ENCODE results near the gene TLE5.
"Not testable (repeated sequence)": the region's sequence is repeated elsewhere in the genome, so short reads cannot be mapped to it uniquely, and the experiment has no call there.

TLE5 gene

DNA sequence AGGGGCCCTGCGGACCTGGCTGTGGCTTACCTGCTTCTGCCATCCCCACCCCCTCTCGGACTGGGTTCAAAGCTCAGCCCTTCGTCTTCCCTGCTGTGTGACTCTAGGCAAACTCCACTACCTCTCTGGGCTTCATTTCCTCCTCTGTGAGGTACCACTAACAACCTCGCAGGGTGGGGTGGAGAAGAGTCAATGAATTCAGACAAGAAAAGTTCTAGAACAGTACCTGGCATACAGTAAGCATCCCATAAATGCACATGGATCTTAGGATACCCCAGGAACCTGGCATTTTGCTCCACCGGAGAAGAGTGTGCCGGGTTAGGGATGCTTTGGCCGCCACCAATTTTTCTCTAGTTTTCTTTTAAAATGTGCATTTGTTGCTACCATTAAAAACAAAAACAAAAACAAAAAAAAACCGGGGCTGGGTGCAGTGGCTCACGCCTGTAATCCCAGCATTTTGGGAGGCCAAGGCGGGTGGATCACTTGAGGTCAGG lies 3.4 kb downstream of the TLE5 start:
- DNase-seq: no peak

DNA sequence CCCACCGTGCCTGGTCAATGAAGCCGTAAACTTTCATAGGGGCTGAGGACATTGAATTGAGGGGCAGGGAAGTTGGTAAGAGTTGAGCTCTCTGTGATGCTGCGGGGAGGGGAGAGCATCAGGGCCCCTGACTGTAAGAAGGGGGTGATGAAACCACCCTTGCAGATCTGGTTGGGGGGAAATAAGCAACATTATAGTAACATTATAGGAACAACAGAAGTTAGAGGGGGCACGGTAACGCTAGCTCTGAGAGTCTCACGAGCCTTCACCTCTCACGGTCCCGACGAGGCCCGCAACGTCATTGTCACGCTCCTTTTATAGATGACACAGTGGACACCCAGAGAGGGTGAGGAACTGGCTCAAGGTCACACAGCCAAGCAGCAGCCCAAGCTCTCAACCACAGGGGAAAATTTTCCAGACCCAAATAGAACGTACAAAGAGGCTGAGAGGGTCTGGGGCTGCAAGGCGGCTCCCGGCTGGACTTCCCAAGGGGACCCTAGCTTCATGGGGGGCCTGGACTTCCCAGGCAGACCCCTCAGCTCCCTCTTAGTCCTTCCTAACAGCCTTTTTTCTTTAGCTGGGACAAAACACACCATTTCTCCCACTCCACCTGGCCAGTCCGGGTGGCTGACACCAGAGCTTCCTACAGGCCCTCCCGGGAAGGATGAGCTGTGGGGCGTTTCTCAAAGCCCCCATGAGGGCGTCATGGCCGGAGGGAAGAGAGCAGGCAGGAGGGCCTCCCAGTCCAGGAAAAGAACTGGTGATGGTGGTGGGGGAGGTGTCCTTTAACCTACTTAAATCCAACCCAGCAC lies 4.1 kb downstream of the TLE5 start:
- DNase-seq: no peak

DNA sequence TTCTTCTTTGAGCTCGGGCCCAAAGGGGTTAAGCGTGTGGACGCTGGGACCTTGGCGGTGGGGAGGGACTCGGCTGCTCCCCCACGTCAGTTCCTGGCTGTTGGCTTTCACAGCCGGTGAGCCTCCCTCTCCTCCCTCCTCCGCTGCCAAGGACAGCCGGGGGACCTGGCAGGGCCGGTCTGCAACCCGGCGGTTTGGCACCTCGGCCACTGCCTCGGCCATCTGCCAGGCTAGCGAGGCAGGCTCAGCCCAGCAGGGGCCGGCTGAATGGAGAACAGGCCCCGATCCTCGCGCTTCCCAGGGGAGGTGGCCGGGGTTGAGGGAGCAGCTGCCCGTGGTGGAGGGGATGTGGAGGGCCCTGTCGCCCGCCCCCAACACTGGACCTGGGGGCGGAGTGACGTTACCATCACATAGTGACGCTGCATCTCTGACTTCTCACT lies 5.0 kb downstream of the TLE5 start:
- no peak for DNase-seq

DNA sequence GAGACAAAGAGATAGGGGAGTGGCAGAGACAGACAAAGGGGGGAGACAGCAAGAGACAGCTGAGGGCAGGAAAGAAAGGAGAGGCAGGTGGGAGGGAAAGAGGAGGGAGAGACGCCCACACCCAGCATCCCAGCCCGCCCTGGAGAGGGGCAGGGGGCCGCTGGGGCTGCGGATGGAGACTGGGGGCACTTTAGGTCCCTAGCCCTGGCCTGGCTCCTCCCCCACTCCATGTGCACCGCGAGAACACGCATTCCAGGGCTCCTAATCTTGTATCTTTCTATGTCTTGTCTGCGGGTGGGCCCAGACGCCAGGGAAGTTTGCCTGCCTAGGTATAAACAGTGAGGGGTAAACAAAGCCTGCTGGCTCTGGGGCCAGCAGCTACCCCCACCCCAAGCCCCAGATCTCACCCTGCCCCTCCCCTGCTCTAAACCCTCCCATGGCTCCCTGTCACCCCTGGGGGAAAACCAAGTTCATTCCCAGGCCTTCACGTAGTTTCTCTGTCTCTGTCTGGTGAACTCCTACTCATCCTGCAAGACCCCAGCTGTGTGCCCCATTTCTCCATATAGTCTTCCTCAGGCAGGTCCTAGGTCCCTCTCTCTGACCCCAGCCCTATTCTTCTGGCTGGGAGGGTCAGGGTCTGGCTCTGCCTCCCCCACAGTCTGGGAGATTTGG lies 5.7 kb downstream of the TLE5 start:
- DNase-seq: no peak

DNA sequence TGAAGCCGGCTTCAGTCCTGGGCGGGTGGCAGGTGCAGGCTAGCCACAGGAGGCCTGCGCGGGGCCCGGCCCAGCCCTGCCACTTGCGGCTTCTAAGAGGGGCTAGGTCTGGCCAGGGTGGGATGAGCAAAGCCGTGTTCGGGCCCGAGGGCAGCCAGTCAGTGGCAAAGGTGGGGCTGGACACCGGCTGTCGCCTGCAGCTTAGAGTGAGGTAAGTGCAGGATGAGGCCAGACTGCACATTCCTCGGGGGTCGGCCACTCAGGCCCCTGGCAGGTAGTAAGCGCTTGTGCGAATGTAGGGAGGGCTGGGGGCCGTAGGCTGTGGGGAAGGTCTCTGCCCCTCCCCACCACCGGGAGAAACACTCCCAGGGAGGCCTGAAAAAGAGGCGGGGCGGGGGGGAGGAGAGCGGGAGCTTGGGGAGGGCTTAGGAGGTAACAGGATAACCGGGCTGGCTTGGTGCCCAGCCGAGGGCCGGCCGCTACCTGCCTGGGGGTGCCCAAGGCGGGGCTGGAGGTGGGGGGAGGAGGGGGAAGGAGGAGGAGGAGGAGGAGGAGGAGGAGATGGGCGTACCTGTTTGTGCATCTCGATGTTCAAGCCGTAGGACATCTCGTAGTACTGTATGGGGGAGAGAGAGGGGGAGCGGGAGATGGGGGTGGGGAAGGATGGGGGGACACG lies 6.4 kb downstream of the TLE5 start:
- DNase-seq: no peak

DNA sequence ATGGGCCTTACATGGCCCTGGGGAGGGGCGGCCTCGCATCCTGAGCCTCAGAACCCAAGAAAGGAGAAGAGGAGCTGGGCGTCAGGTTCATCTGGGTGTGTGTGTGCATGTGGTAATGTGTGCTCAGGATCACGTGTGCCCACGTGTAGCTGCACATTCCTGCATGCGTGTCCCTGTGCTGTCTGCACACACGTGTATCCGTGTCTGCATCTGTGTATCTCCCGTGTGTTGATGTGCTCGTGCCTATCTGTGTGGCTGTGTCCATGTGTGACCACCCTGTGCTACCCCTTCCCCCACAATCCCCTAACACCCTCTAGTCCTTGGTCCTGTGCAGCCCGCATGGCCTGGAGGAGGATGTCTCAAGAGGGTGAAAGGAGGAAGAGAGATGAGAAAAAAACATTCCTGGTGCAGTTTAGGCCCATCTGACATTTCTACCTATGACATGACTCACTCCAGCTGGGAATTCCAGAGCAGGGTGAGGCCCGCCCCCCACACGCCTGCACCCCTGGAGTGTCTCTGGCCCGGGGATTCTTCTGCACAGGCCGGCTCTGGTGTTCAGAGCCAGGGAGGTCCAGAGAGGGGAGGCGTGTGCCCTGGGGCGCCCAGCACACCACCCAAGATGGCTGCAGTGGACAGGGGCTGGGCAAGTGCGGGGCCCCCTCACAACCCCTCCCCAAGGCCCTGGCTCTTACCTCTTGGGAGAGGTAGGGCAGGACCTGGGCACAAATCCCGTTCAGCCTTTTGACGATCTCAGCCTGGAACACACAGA lies 7.1 kb downstream of the TLE5 start:
- no peak for DNase-seq

DNA sequence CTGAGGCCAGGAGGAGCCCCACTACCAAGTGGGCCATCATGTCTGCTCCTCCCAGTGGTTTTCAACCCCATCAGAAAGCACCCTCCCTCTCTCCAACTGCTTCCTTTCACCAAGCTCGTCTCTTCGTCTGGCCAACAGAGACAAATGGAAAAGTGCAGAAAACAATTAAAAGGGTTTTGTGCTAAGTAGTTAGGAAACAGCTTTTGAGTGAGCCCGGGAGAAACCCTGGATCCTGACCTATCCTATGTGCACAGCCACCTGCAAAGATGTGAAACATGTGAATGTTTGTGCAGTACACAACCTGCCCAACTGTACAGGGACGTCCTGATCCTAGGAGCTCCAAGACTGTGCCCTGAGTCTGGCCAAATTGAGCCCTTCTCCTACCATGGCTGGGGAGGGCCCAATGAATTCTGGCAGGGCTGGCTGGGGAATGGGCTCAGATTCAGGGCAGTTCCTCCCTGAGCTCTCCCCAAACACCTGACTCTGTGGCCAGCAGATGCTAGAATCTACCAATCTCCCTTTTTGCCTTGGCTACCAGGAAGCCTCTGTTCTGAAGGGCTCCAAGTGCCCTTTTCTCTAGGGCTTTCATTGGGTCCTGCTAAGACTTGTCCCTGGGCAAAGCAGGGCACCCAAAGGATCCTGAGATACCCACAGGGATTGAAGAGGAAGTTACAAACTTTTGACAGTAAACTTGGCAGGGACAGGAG lies 7.9 kb downstream of the TLE5 start:
- DNase-seq: no peak

DNA sequence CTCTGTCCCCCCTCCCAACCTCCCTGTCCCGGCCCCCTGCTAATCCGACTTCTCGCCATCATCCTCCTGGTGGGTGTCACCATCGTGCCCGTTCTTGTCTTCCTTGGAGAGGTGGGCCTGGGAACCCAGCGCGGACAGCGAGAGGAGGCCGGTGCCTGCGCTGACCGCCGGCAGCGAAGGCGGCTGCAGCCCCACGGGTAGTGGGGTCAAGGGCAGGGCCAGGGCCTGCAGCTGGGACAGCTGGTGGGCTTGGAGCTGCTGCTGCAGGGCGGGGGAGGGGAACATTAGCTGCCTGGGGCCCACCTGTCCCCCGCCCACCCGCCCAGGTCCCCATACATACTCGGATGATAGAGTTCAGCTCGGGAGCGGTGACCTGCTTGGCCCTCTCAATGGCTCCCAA lies 8.5 kb downstream of the TLE5 start:
- DNase-seq: no peak

DNA sequence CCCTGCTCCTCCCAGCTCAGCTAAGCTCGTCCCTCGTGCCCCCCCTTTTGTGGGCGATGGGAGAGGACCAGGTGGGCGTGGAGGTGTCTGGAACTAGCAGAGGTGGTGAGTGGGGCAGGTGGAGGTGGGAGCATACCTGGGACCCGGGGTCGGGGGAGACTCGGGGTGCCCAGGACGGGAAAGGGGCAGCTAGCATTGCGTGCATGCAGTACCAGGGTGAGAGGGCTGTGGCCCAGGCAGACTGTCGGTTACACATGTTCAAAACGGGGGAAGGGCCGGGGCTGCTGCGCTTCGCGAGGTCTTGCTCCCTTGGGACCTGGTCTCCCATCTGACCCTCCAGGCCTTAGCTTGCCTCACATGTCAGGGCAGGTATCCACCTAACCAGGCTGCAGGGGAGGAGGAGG lies 9.1 kb downstream of the TLE5 start:
- DNase-seq: no peak

DNA sequence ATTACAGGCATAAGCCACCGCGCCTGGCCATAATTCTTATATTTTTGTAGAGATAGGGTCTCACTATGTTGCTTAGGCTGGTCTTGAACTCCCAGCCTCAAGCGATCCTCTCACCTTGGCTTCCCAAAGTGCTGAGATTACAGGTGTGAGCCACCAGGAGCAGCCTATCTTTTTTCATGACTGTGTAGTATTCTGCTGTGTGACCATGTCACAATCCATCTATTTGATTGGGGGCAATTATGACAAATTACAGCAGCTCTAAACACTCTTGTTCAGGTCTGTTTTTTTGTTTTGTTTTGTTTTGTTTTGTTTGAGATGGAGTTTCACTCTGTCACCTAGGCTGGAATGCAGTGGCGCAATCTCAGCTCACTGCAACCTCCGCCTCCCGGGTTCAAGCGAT lies 12.3 kb downstream of the TLE5 start:
- not testable (repeated sequence) for DNase-seq

DNA sequence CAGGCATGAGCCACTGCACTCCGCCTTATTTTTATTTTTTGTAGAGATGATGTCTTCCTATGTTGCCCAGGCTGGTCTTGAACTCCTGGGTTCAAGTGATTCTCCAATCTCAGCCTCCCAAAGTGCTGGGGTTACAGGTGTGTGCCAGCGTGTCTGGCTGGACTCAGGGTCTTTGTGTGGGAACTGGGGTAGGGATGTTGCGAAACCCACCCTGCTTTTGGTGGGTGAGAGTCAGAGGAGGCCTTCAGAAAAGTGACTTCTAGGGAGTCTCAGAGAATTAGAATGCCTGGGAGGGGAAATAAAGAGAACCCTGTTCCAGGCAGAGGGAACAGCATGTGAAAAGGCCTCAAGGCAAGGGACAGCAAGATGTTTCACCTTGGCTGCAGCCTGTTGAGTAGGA lies 13.2 kb downstream of the TLE5 start:
- DNase-seq: no peak

DNA sequence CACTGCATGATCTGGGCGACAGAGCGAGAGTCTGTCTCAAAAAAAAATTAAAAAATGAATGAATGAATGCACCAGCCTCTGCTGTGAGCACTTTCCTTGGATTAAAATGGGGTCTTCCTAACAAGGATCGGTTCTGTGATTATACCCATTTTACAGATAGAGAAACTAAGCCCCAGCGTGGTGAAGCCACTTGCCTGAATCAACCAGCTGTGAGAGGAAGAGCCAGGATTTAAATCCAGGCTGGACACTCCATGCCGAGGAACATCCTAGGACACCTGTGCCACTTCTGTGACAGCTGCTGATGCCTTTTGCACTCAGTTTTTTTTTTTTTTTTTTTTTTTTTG lies 14.1 kb downstream of the TLE5 start:
- DNase-seq: no peak

DNA sequence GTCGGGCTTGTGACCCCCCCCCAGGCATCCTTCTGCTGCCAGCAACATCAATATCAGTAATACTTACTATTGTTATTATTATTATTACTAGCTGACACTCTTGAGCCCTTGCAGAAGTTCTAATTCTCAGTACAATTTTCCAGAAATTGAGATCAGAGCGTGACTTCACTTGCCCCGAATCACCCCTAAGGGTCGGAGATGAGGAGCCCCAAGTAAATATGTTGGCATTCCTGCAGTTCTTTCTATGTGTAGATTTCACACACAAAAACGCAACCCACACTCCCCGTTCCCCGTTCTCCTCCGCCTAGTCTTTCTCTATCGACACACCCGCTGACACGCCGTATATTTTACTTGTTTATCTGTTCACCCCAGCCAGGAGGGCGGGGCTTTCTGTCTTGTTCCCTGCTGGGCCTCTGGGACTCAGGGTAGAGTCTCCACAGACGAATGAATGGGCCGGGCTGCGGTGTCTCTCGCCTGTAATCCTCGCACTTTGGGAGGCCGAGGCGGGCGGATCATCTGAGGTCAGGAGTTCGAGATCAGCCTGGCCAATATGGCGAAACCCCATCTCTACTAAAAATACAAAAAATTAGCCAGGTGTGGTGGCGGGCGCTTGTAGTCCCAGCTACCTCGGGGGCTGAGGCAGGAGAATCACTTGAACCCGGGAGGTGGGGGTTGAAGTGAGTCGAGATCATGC lies 14.7 kb downstream of the TLE5 start:
- peak; percentile 87 for DNase-seq

DNA sequence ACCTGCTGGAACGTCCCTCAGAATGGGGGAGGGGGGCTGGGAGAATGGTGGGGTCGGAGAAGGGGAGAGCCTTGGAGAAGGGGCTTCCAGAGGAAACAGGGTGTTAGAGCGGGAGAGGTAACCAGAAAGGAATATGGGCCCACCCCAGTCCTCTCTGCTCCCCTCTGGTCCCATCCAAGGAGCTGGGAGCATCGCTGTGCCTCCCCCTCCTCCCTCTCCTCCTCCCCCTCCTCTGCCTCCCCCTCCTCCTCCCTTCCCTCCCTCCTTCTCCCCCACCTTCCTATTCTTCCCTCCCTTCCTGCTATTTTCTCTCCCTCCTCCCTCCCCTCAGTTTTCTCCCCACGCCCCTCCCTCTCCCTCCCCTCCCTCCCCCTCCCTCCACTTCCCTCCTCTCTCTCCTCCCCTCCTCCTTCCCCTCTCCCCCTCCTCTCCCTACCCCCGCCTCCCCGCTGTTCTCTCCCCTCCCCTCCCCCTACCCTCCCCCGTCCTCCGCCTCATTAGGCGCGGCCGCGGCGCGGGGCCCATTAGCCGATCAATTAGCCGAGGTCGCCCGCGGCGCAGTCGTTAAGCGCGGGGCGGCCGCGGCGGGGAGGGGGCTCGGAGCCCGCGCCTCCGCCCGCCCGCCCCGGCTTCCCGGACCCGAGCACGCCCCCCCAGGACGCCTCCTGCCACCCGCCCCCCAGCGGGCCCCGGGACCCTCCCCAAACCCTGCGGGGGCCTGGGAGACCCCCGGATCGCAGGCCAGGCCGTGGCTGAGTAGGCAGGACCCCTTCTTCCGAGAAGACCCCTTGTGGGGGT lies 15.4 kb downstream of the TLE5 start:
- DNase-seq: peak; percentile 81

DNA sequence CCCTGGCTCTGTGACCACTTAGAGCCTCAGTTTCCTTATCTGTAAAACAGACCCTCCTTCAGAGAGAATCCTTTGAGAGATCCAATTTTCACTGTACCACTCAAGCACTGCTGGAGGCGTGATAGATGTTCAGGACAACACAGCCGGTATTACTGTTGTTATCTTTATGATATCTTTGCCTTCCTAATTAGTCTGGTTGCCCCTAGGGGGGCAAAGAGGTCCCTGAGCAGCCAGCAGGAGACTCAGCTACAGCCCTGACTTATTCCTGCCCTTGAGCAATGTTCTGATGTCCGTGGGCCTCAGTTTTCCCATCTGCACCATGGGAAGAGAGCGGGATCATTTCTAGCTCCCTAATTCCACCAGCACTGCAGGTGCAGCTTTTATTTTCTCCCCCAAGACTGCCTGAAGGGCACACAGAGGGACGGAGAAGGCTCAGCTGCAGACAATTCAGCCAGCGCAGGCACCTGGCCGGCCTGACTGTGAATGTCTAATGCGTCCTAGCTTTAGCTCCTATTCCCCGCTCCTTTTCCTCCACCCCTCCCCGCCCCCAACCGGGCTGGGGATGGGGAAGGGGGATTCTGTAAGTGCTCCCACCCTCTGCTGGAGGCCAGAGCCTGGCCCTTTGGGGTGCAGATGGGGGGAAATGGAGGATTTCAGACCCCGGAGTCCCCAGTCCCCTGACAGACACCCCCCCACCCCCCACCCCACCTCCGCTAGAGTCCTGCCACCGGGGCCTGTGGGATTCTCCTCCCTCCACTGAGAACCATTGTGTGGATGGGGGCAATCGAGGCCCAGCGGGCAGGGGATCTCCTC lies 16.2 kb downstream of the TLE5 start:
- DNase-seq: peak; percentile 56

DNA sequence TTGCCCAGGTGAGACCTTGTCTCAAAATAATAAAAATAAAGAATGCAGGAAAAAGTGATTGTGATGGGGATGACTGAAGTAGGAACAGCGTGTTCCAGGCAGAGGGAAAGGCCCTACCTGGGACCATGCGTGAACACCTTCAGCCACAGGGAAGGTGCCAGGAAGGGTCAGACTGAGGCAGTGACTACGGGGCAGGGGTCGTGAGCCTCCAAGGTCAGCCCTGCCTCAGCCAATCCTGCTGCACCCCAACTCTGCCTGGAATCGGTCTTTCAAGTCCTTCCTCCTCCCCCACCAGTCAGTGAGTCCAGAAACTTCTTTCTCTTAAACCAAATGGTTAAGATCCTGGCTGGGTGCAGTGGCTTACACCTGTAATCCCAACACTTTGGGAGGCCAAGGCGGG lies 17.1 kb downstream of the TLE5 start:
- no peak for DNase-seq

DNA sequence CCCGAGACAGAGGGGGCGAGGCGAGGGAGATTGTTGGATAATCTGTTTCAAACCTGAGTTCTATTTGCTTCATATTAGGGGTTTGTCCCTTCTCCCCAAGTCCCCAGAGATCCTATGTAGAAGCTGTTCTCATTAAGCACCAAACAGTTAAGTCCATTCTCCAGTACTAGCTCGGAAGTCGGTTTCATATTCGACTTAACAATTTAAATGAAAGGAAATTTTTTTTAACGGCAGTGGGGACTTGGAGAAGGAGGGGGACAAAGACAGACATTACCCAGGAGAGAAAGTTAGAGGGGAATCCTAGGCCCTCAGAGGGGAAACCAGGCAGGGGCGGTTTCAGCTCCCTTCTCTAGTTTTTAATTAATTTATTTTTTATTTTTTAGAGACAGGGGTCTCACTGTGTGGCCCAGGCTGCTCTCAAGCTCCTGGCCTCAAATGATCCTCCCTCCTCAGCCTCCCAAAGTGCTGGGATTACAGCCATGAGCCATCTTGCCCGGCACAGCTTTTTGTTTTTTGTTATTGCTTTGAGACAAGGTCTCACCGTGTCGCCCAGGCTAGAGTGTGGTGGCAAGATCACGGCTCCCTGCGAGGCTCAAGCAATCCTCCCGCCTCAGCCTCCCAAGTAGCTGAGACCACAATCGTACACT lies 19.6 kb downstream of the TLE5 start:
- no peak for DNase-seq

DNA sequence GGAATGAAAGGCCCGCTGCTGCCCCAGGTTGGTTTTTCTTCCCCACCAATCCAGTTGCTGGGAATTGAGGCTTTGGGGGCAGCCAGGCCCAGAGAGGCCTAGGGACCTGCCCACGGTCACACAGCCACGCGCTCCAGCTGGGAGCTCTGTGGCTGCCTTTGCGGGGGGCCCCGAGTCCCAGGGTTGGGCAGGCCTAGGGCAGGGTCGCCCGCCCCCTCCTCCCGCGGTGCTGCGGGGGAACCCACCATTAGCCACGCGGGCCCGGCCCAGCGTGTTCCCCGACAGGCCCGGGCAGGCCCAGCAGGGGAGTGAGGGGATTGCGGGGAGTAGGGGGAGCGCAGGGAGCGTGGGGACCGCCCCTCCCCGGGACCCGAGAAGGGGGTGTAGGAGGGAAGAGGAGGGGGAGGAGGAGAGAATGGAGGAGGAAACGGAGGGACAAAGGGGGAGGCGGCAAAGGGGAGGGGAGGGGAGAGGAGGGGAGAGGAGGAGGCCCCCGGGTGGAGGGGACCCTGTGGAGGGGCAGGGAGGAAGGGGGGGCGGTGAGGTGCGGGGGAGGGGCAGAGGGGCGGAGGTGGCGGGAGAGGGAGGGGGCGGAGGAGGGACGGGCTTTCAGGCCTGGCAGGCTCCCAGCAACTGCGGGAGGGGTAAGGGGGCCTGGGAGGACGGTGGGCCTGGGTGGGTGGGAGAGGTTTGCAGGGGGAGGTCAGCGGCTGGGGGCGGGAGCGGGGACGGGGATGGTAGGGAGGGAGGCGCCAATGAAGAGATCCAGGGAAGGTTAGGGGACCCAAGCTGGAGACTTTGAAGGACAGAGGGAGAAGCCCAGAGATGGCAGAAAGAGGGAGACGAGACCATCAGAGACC lies 20.3 kb downstream of the TLE5 start:
- no peak for DNase-seq

DNA sequence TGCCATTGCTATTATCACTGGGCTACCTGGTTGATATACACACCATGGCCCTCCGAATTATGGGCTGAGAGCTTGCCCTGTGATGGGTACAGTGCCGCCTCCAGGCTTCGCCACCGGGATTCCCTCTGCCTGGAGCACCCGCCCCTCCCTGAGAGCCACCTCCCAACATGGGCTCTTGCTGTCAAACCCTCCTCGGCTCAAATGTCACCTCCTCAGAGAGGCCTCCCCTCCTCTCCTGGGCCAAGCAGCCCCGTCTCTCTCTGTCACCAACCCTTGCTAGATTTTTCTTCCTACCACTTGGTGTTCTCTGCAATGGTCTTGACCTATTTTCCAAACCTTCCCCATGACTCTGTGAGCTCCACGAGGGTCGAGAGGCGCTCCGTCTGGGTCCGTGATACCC lies 21.0 kb downstream of the TLE5 start:
- DNase-seq: no peak

All from NCI-H146 (cell line).